Stimulated activated CD8-positive, alpha-beta memory T cell treated with anti-CD3 and anti-CD28 coated beads, Interleukin-15, amount 100 ng/mL, for 4 hours (primary cell): Measurements from ENCODE around the gene TUBGCP3.
"Not testable (repeated sequence)": the region's sequence is repeated elsewhere in the genome, so short reads cannot be mapped to it uniquely, and the experiment has no call there.

Experiments used
- DNase-seq, 2 donors: peaks; one replicate each; pipeline ENCODE4 v3.0.0-alpha.2; 2020; ENCODE audit warnings: low read depth in 2 of 2

The TUBGCP3 gene

DNA sequence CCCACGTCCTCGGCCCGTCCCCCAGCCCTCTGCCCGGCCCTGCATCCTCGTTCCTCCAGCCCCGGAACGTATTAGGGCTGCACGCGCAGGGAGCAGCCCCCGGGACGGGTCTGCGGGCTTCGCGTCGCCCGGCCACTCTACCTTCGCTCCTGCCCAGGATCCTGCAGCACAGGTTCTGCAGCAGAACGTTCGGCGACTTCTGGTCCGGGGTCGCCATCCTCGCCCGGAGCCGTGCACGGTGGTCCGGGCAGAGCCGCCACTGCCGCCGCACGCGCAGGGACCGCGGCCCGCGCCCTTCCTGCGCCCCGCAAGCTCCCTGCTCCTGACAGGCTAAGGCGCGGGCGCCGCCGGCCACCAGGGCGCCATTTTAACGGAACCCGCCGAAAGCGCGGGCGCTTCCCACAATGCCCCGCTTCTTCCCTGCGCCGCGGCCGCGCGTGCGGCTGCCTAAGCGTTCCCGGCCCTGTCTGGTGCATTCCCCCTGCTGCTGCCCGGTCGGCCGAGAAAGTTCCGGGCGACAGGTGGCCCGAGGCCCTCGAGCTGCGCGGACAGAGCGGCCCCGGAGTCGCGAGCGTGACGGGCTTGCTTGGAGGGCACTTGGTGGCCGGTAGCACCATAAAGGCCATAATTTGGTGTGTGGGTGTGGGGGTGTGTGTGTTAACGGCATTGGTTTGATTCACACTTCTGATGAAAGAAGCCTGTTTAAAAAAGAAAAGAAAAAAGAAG is at the start of gene TUBGCP3:
Gene TUBGCP3, minus strand, starts transcription at position 390 of the 726 bp plus-strand sequence. Its CDS starts 173 bp downstream, at position 217.
- DNase-seq = peak; percentile 40 to 58

- no peak for DNase-seq
Measured at GRCh38 chr13:112637017-112637801, 49.3 kb upstream of the TUBGCP3 start.

- no peak for DNase-seq
Measured at GRCh38 chr13:112636401-112636975, 48.5 kb upstream of the TUBGCP3 start.

DNA sequence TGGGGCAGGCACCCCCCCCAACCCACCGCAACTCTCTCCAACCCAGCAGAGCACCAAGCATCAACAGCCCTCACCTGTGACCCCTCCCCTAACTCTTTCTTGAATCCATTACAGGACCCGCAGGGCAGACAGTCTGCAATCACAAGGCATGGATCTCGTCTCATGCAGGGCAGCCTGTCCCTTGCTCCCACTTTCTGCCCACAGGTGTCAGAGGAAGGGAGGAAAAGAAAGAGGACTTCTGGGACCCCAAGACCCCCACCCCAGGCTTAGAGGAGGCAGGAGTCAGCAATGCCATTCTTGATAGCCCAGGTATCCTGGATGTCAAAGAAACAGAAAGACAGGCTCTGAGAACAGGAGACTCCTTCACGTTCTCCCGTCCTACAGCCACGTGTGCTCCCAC is 47.4 kb upstream of the TUBGCP3 start:
- no peak for DNase-seq

DNA sequence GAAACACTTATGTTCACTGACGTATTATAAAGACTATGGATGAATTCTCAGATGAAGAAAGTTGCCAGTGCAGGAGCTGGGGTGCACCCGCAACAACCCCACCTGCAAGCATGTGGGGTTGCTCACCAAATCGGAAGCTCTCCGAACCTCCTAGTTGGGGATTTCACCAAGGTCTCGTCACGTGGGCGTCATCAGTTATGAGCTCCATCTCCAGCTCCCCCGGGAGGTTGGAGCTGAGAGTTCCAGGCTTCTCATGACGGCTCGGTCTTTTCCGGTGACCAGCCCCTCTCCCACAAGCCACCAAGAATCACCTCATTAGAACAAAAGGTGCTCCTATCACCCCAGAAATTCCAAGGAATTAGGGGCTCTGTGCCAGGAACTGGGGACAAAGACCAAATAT is 46.1 kb upstream of the TUBGCP3 start:
- DNase-seq = no peak

GRCh38 chr13:112630226-112630625 is 42.3 kb upstream of the TUBGCP3 start:
- not testable (repeated sequence) for DNase-seq

- DNase-seq = no peak
Measured at GRCh38 chr13:112629161-112629560, 41.2 kb upstream of the TUBGCP3 start.

DNA sequence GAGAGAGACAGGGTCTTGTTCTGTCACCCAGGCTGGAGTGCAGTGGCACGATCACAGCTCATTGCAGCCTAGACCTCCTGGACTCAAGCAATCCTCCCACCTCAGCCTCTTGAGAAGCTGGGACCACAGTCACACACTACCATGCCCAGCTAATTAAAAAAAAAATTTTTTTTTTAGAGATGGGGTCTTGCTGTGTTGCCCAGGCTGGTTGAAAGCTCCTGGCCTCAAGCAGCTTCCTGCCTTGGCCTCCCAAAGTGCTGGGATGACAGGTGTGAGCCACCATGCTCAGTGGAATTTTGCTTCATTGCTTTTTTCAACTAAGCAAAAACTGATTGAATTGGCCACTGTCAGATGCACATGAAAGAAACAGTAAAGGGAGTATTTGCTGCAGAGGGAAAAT is 39.7 kb upstream of the TUBGCP3 start:
- DNase-seq = not testable (repeated sequence)

DNA sequence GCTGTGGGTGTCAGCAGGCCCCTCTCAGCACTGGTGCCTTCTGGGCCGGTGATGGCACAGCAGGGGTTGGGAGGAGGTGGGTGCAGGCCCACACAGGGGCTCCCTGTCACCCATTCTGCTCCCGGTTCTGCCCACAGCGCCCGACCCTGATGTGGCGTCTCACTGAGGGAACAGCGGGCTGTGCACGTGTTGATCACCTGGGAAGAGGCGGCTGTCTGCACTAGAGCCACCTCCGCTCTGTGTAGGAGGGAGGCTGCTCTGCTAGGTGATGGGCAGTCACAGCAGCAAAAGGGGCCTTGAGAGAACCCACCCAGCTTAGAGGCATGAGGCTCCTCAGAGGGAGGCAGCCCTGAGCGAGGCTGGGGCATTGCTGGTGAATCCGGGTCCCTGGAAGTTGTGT is 39.2 kb upstream of the TUBGCP3 start:
- DNase-seq = no peak

DNA sequence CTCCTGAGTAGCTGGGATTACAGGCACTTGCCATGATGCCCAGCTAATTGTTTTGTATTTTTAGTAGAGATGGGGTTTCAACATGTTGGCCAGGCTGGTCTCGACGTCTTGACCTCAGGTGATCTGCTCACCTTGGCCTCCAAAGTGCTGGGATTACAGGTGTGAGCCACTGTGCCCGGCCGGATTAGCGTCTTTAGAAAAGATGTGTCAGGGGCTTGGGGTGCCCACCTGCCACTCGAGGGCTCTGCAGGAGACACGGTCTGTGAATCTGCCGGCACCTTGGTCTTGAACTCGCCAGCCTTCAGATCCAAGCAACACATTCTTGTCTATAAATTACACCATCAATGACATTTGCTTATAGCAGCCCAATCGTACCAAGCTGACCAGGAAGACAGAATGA is 38.8 kb upstream of the TUBGCP3 start:
- no peak for DNase-seq

GRCh38 chr13:112626124-112626523 is 38.2 kb upstream of the TUBGCP3 start:
- DNase-seq = no peak

DNA sequence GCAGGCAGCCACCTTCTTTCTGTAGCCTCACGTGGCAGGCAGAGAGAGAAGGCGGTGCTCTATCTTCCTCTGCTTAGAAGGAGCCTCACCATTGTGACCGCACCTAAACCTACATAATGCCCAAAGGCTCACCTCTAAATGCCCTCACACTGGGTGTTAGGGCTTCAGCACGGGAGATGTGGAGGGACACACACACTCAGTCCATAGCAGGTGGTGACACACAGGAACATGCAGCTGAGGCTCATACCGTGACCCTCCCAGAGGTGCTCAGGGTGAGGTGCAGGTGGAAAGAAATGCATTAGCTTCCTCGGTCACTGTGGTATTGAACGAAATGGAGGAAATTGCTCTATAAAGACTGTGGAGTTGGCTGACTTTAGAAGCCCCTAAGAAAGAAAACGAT is 37.7 kb upstream of the TUBGCP3 start:
- DNase-seq = no peak

- no peak for DNase-seq
Measured at GRCh38 chr13:112624602-112625430, 36.9 kb upstream of the TUBGCP3 start.

- DNase-seq = no peak
Measured at GRCh38 chr13:112624040-112624439, 36.1 kb upstream of the TUBGCP3 start.

DNA sequence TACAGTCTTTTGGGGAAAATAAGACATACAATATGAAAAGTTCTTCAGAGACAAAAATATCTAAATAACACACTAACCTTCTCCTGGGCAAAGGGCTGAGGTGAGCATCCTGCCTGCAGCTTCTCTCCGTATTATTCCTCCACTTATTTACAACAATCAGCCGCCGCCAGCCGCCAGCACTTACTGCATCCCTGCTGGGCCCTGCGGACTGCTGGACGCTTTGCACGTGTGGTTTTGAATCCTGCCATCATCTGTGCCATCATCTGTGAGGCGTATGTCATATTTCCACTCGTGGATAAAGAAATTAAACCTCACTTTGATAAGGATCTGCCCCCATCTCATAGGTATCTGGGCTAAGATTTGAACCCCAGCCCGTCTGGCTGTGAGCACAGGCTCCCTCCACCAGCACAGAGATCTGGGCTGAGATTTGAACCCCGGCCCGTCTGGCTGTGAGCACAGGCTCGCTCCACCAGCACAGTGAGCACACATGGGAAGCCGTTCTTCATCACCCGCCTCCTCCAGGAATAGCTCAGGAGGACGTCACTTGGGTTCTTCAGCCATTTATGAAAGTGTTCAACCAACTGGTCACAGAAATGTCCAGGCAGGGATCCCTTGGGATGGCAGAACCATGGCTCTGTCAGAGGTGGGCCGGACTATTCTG is 35.2 kb upstream of the TUBGCP3 start:
- DNase-seq = no peak

GRCh38 chr13:112622375-112622774 is 34.4 kb upstream of the TUBGCP3 start:
- DNase-seq = no peak

DNA sequence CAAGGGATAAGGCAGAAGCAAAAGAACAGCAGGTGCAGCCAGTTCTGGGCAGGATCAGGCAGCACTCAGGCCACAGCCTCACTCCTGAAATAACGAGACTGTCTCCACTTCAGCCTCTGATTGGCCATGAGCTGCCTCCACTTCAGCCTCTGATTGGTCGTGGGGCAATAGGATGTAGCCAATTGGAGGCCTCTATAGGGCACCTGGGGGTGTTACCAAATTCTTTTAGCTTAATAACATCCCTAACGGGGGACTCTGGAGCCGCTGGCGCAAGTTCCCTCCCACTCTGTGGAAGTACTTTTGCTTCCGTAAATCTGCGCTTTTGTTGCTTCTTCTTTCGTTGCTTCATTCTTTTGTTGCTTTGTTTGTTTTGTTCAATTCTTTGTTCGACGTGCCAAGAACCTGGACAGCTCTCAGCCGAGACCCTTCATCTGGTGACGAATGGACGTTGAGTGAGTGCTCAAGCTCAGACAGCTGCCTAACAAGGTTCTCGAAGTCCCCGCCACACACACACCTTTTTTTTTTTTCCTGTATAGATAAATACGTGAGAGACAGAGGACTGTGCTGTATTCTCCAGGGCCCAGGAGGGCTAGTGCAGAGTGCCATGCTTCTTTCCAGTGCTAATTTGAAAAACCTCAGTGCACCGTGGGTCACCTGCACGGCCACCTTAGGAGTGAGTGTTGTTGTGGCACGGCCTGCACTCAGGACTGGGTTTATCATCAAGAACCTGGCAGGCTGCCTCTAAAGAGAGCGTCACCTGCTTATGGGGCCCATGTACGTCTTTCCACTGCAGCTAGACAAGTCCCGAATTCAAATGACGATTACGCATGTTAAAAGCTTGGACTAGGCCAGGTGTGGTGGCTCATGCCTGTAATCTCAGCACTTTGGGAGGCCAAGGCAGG is 32.0 kb upstream of the TUBGCP3 start:
- DNase-seq = no peak

DNA sequence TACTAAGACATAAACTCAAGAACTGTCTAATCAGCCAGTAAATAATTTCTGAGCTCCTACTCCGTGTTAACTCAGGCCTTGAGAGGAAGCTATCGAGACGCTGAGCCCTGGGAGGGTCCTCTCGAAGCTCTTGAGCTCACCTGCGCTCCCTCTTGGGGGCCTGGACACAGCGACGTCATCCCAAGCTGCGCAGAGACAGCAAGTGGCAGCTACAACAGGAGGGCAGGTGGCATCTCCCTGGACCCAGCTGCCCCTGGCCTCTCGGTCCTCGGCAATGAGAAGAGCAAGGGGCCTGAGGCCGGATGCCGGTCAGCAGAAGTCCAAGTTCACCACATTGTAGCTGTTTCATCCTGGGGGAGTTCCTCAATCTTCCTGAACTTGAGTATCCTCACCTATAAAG is 30.5 kb upstream of the TUBGCP3 start:
- DNase-seq = no peak

DNA sequence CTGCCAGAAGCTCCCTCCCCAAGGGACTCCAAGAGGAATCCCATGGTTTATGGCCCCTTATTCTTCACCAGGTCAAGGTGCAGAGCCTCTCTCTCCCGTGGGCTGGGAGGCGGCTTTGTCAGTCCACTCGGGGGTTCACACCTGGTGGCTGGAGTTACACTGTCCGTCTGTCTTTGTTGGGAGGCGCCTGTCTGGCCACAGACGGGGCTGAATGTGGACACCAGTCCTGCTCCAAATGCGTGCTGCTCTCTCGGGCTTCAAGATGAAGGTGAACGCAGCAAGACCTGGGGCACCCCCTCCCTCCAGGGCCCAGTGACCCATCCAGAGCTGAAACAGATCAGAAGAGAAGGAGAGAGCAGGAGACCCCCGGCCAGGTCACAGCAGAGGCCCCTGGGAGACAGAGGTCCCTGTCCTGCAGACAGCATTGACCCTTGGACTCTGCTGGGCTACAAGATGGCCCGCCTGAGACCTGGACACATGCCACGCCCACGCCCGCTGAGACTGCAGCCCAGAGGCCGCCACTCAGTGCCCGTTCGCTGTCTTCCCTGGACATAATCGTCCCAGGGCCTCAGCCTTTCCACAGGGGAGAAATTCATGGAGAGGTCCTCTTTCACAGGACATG is 29.9 kb upstream of the TUBGCP3 start:
- no peak for DNase-seq
